ENCODE measurements around the gene NCKAP5. TPM values are rescaled to one million over a fixed set of nuclear protein-coding genes. Genes with fewer than 3 reads are reported as not detected.

NCKAP5 gene
- total RNA-seq, 1 experiment from 2014 or later, result 3.2 TPM

DNA sequence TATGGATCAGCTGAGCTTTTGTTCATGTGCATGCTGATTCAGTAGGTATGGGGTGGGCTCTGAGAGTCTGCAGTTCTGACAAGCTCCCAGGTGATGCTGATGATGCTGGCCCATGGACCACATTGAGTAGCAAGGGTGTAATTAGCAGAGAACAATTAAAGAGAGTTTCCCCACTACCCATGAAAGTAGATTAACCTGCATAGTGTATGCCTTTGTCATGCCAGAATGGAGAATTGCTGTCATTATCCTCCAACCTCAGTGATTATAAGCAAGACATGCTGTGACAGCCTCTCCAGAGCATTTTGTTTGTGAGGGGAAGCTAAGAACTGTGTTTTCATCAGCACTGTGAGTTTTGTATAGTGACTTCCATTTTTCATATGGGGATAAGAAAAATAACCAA is 838.7 kb downstream of the NCKAP5 start:
- Histone ChIP-seq H3F3A (ENCODE audit: low read length, unreplicated experiment) (no peaks in the 10 kb centered on the region), H3K9ac (ENCODE audit: low read length) (no peak overlapping the region), H3K27ac (ENCODE audit: low read length) (no peak overlapping the region), H3K79me2 (ENCODE audit: low read length) (no peaks in the 10 kb centered on the region), H3K9me3 (ENCODE audit: low read length) (no peaks in the 10 kb centered on the region), H3K4me2 (ENCODE audit: low read length) (no peak overlapping the region), H3K9me2 (replicated peaks; ENCODE audit: low read length) (no peaks in the 10 kb centered on the region), H3K27me3 (ENCODE audit: low read length) (no peaks in the 10 kb centered on the region), H4K20me1 (ENCODE audit: low read length) (no peaks in the 10 kb centered on the region), H3K4me3 (ENCODE audit: low read length) (no peak overlapping the region), H3K36me3 (ENCODE audit: low read depth, low read length) (no peaks in the 10 kb centered on the region), H3K4me1 (ENCODE audit: insufficient read depth, low read length) (no peaks in the 10 kb centered on the region), H2AFZ (ENCODE audit: low read length) (no peak overlapping the region)
- DNase-seq (no peak), ATAC-seq (no peak)
- intact Hi-C loops (cut with micrococcal nuclease), result no loop called here
- TF ChIP-seq EZH2phosphoT487 (IDR thresholded peaks at IDR 0.05; ENCODE audit: borderline replicate concordance, low read length), result no peak
- TF ChIP-seq CTCF (conservative IDR thresholded peaks at IDR 0.05; ENCODE audit: low read depth, low read length), result no peak
- TF ChIP-seq EZH2 (IDR thresholded peaks at IDR 0.05; ENCODE audit: low read length, unreplicated experiment), result no peak
- BruUV-seq (replicated peaks), result no TSS peak
- ChIA-PET POLR2A (ENCODE audit: unreplicated experiment) (no interaction called here), CTCF (no interaction called here)

- Histone ChIP-seq H3K4me3 (ENCODE audit: low read length) (no peak overlapping the region), H3F3A (ENCODE audit: low read length, unreplicated experiment) (no peaks in the 10 kb centered on the region), H3K4me1 (ENCODE audit: insufficient read depth, low read length) (no peaks in the 10 kb centered on the region), H4K20me1 (ENCODE audit: low read length) (no peaks in the 10 kb centered on the region), H3K27ac (ENCODE audit: low read length) (no peak overlapping the region), H3K36me3 (ENCODE audit: low read depth, low read length) (no peaks in the 10 kb centered on the region), H3K9ac (ENCODE audit: low read length) (no peak overlapping the region), H3K79me2 (ENCODE audit: low read length) (no peaks in the 10 kb centered on the region), H2AFZ (ENCODE audit: low read length) (no peak overlapping the region), H3K9me2 (replicated peaks; ENCODE audit: low read length) (no peaks in the 10 kb centered on the region), H3K4me2 (ENCODE audit: low read length) (no peak overlapping the region), H3K27me3 (ENCODE audit: low read length) (no peaks in the 10 kb centered on the region), H3K9me3 (ENCODE audit: low read length) (no peaks in the 10 kb centered on the region)
- CTCF ChIA-PET, result no interaction called here
- POLR2A ChIA-PET (ENCODE audit: unreplicated experiment), result interaction anchor here (0.6 kb wide), 1 partner anchor 19 kb away, joined by 5 read pairs; no protein-coding TSS in a partner anchor
- ATAC-seq (no peak), DNase-seq (no peak)
- BruUV-seq (replicated peaks), result no TSS peak
- intact Hi-C loops (cut with micrococcal nuclease), result no loop called here
- TF ChIP-seq EZH2 (IDR thresholded peaks at IDR 0.05; ENCODE audit: low read length, unreplicated experiment) (no peak), CTCF (conservative IDR thresholded peaks at IDR 0.05; ENCODE audit: low read depth, low read length) (no peak), EZH2phosphoT487 (IDR thresholded peaks at IDR 0.05; ENCODE audit: borderline replicate concordance, low read length) (no peak)
Measured at GRCh38 chr2:132726155-132726554, 842.1 kb downstream of the NCKAP5 start.

GRCh38 chr2:132725748-132726147 is 842.5 kb downstream of the NCKAP5 start:
- intact Hi-C loops (cut with micrococcal nuclease), result no loop called here
- no peaks in the 10 kb centered on the region for H3K27me3 ChIP-seq (ENCODE audit: low read length)
- no peak for DNase-seq
- no peaks in the 10 kb centered on the region for H3F3A ChIP-seq (ENCODE audit: low read length, unreplicated experiment)
- ChIA-PET POLR2A (ENCODE audit: unreplicated experiment) (interaction anchor here (0.6 kb wide), 1 partner anchor 19 kb away, joined by 5 read pairs; no protein-coding TSS in a partner anchor), CTCF (no interaction called here)
- H3K4me1 ChIP-seq (ENCODE audit: insufficient read depth, low read length), result no peaks in the 10 kb centered on the region
- H2AFZ ChIP-seq (ENCODE audit: low read length), result no peak overlapping the region
- H4K20me1 ChIP-seq (ENCODE audit: low read length), result no peaks in the 10 kb centered on the region
- H3K4me2 ChIP-seq (ENCODE audit: low read length), result no peak overlapping the region
- TF ChIP-seq CTCF (conservative IDR thresholded peaks at IDR 0.05; ENCODE audit: low read depth, low read length) (no peak), EZH2 (IDR thresholded peaks at IDR 0.05; ENCODE audit: low read length, unreplicated experiment) (no peak), EZH2phosphoT487 (IDR thresholded peaks at IDR 0.05; ENCODE audit: borderline replicate concordance, low read length) (no peak)
- no peak overlapping the region for H3K4me3 ChIP-seq (ENCODE audit: low read length)
- no peaks in the 10 kb centered on the region for H3K36me3 ChIP-seq (ENCODE audit: low read depth, low read length)
- no peaks in the 10 kb centered on the region for H3K9me2 ChIP-seq (replicated peaks; ENCODE audit: low read length)
- H3K27ac ChIP-seq (ENCODE audit: low read length), result no peak overlapping the region
- ATAC-seq, result no peak
- H3K79me2 ChIP-seq (ENCODE audit: low read length), result no peaks in the 10 kb centered on the region
- BruUV-seq (replicated peaks), result no TSS peak
- H3K9ac ChIP-seq (ENCODE audit: low read length), result no peak overlapping the region
- no peaks in the 10 kb centered on the region for H3K9me3 ChIP-seq (ENCODE audit: low read length)

All from PC-3 (cell line).